ENCODE data around the gene POLR3GL. TPM values are rescaled to one million over a fixed set of nuclear protein-coding genes. Genes with fewer than 3 reads are reported as not detected.

POLR3GL gene
- total and polyA plus RNA-seq, 2 donors (not counting 1 experiment from before 2014, with no cell fraction given) = 23.3 to 23.8 TPM

- no peaks in the 10 kb centered on the region for H3K27me3 ChIP-seq (ENCODE audit: control insufficient read depth, insufficient read depth, low read length)
- peaks cover 8% of the 10 kb centered on the region for H3K4me1 ChIP-seq (ENCODE audit: control insufficient read depth, extremely low read depth, insufficient read depth, low read length)
- H3K4me3 ChIP-seq (replicated peaks in 1 of 4; ENCODE audit: control extremely low read depth in 1 of 4, insufficient read depth in 1 of 4, low read depth in 3 of 4, low read length in 4 of 4) = no peak overlapping the region
- H3K36me3 ChIP-seq (ENCODE audit: control insufficient read depth, insufficient read depth, low read length) = no peaks in the 10 kb centered on the region
- no peak for TF ChIP-seq EZH2 (IDR thresholded peaks at IDR 0.05; ENCODE audit: low read length, missing control alignments)
- TF ChIP-seq CTCF (conservative IDR thresholded peaks at IDR 0.05 in 1 of 2, IDR thresholded peaks at IDR 0.05 in 1 of 2; ENCODE audit: low read depth in 1 of 2, low read length in 2 of 2) = no peak
- no peaks in the 10 kb centered on the region for H3K9me3 ChIP-seq (ENCODE audit: control insufficient read depth, insufficient read depth, low read depth, low read length)
- H3K4me2 ChIP-seq (ENCODE audit: extremely low read depth, insufficient read depth, low read length) = no peak overlapping the region
- H2AFZ ChIP-seq (ENCODE audit: low read length) = no peak overlapping the region
- H3K27ac ChIP-seq (ENCODE audit: insufficient read depth, low read length) = no peak overlapping the region
- no peaks in the 10 kb centered on the region for H4K20me1 ChIP-seq (ENCODE audit: control insufficient read depth, extremely low read depth, insufficient read depth, low read length)
- DNase-seq (ENCODE audit: low read depth in 2 of 2) = no peak
- H3K79me2 ChIP-seq (ENCODE audit: control insufficient read depth, insufficient read depth, low read length) = no peaks in the 10 kb centered on the region
- H3K9ac ChIP-seq (ENCODE audit: insufficient read depth, low read length) = no peak overlapping the region
Observed at GRCh38 chr1:145987926-145988325, 23.4 kb downstream of the POLR3GL start.

GRCh38 chr1:145988773-145989172 lies 24.3 kb downstream of the POLR3GL start:
- Histone ChIP-seq H4K20me1 (ENCODE audit: control insufficient read depth, extremely low read depth, insufficient read depth, low read length) (no peaks in the 10 kb centered on the region), H2AFZ (ENCODE audit: low read length) (no peak overlapping the region), H3K4me3 (replicated peaks in 1 of 4; ENCODE audit: control extremely low read depth in 1 of 4, insufficient read depth in 1 of 4, low read depth in 3 of 4, low read length in 4 of 4) (no peak overlapping the region), H3K9ac (ENCODE audit: insufficient read depth, low read length) (no peak overlapping the region), H3K27me3 (ENCODE audit: control insufficient read depth, insufficient read depth, low read length) (no peaks in the 10 kb centered on the region), H3K36me3 (ENCODE audit: control insufficient read depth, insufficient read depth, low read length) (no peaks in the 10 kb centered on the region), H3K4me1 (ENCODE audit: control insufficient read depth, extremely low read depth, insufficient read depth, low read length) (peaks cover 10% of the 10 kb centered on the region), H3K9me3 (ENCODE audit: control insufficient read depth, insufficient read depth, low read depth, low read length) (no peaks in the 10 kb centered on the region), H3K27ac (ENCODE audit: insufficient read depth, low read length) (no peak overlapping the region), H3K4me2 (ENCODE audit: extremely low read depth, insufficient read depth, low read length) (no peak overlapping the region), H3K79me2 (ENCODE audit: control insufficient read depth, insufficient read depth, low read length) (no peaks in the 10 kb centered on the region)
- DNase-seq (ENCODE audit: low read depth in 2 of 2) = no peak
- TF ChIP-seq EZH2 (IDR thresholded peaks at IDR 0.05; ENCODE audit: low read length, missing control alignments) = no peak
- no peak for TF ChIP-seq CTCF (conservative IDR thresholded peaks at IDR 0.05 in 1 of 2, IDR thresholded peaks at IDR 0.05 in 1 of 2; ENCODE audit: low read depth in 1 of 2, low read length in 2 of 2)

- H3K27ac ChIP-seq (ENCODE audit: insufficient read depth, low read length) = no peak overlapping the region
- no peak for DNase-seq (ENCODE audit: low read depth in 2 of 2)
- TF ChIP-seq EZH2 (IDR thresholded peaks at IDR 0.05; ENCODE audit: low read length, missing control alignments) (no peak), CTCF (conservative IDR thresholded peaks at IDR 0.05 in 1 of 2, IDR thresholded peaks at IDR 0.05 in 1 of 2; ENCODE audit: low read depth in 1 of 2, low read length in 2 of 2) (no peak)
- peaks cover 8% of the 10 kb centered on the region for H3K79me2 ChIP-seq (ENCODE audit: control insufficient read depth, insufficient read depth, low read length)
- no peak overlapping the region for H2AFZ ChIP-seq (ENCODE audit: low read length)
- no peak overlapping the region for H3K4me2 ChIP-seq (ENCODE audit: extremely low read depth, insufficient read depth, low read length)
- no peaks in the 10 kb centered on the region for H4K20me1 ChIP-seq (ENCODE audit: control insufficient read depth, extremely low read depth, insufficient read depth, low read length)
- no peaks in the 10 kb centered on the region for H3K27me3 ChIP-seq (ENCODE audit: control insufficient read depth, insufficient read depth, low read length)
- no peak overlapping the region for H3K9ac ChIP-seq (ENCODE audit: insufficient read depth, low read length)
- H3K36me3 ChIP-seq (ENCODE audit: control insufficient read depth, insufficient read depth, low read length) = peaks cover 4% of the 10 kb centered on the region
- peak overlapping the region in 1 of 4 experiments; percentile 9 for H3K4me3 ChIP-seq (replicated peaks in 1 of 4; ENCODE audit: control extremely low read depth in 1 of 4, insufficient read depth in 1 of 4, low read depth in 3 of 4, low read length in 4 of 4)
- H3K4me1 ChIP-seq (ENCODE audit: control insufficient read depth, extremely low read depth, insufficient read depth, low read length) = peaks cover 9% of the 10 kb centered on the region
- no peaks in the 10 kb centered on the region for H3K9me3 ChIP-seq (ENCODE audit: control insufficient read depth, insufficient read depth, low read depth, low read length)
Observed at GRCh38 chr1:145990249-145990855, 25.9 kb downstream of the POLR3GL start.
